Adrenal gland (tissue), 12 donors: ENCODE measurements around the gene DSN1. TPM values are rescaled to one million over a fixed set of nuclear protein-coding genes. Genes with fewer than 3 reads are reported as not detected.
A peak's percentile ranks its signal among the peaks of the same experiment; 100 is the strongest.
"Not testable (repeated sequence)": the region's sequence is repeated elsewhere in the genome, so short reads cannot be mapped to it uniquely, and the experiment has no call there.

Experiments
- DNase-seq, 7 donors: peaks; one replicate each; pipeline ENCODE4 v3.0.0-alpha.2; 2019 to 2020
- H3K27ac ChIP-seq, 5 donors: fragments of 200-600 bp; sonication (generic) in 4 of 5; 1 replicate in 3 of 5; 2 replicates in 2 of 5; pipeline versions ENCODE4 v1.5.1 to v1.8.0; 2016 to 2020; ENCODE audit warnings: mild to moderate bottlenecking in 1 of 5
- H3K27me3 ChIP-seq: fragments of 200-600 bp; 2 replicates; pipeline ENCODE4 v1.8.0; 2021
- H3K36me3 ChIP-seq, 2 donors: fragments of 200-600 bp; replicated peaks in 1 of 2; 1 replicate in 1 of 2; 2 replicates in 1 of 2; pipeline versions ENCODE4 v1.5.1 to v1.8.0; 2018 to 2022
- H3K4me1 ChIP-seq, 2 donors: fragments of 200-600 bp; replicated peaks in 1 of 2; 1 replicate in 1 of 2; 2 replicates in 1 of 2; pipeline versions ENCODE4 v1.5.1 to v1.8.0; 2018 to 2021
- H3K4me3 ChIP-seq, 4 donors: fragments of 200-600 bp; sonication (generic) in 3 of 4; one replicate each; pipeline ENCODE4 v1.5.1; 2016 to 2018
- H3K9me3 ChIP-seq, 3 donors: fragments of 200-600 bp; sonication (generic) in 1 of 3; replicated peaks in 1 of 3; 1 replicate in 2 of 3; 2 replicates in 1 of 3; pipeline versions ENCODE4 v1.5.1 to v1.8.0; 2016 to 2021
- POLR2A ChIP-seq, 2 donors: fragments of 450-650 bp; IDR thresholded peaks; one replicate each; pipeline ENCODE4 v1.6.1; 2017; ENCODE audit warnings: antibody characterized with exemption in 2 of 2, mild to moderate bottlenecking in 2 of 2, moderate library complexity in 1 of 2
- WGBS, 4 donors: extraction: QIAGEN DNeasy Blood & Tissue Kit in 2 of 4; methylation state at CpG; one replicate each; pipeline versions ENCODE4 v1.1.5 to v1.1.7; 2013 to 2017; 5-methylcytosine and 5-hydroxymethylcytosine counted together
- intact Hi-C, 2 donors: fragments of 100-400 bp; cut with DNase I; formaldehyde crosslinking; loops; one replicate each; pipeline versions ENCODE4 v1.14.1 to v1.15.0; 2022 to 2023
- polyA plus RNA-seq, 3 donors: library from polyadenylated mRNA; stranded (reverse); fragments of 200-250 nt in 2 of 3; fragments of 350-450 nt in 1 of 3; fragmentation: Illumina TruSeq in 1 of 3; extraction: RNeasy Lipid Tissue Mini Kit (QIAGEN cat#74804) in 1 of 3; gene quantifications; one replicate each; pipeline ENCODE4 v1.2.3, GENCODE V29; 2013 to 2014
- total RNA-seq, 9 donors: library from RNA; depleted of rRNA in 4 of 9; stranded (reverse); fragments of >200 nt in 4 of 9; fragments of 120-200 nt in 1 of 9; fragmentation: NEBNext Ultra II Directional in 1 of 9; extraction: Animal tissue kit (Norgen Biotek cat#: 25700) in 1 of 9; gene quantifications; one replicate each; pipeline versions ENCODE4 v1.1.0 to v1.2.4, GENCODE V29; 2013 to 2023
- TF ChIP-seq, protein P1 (sequence below), 6 experiments: fragments of 450-650 bp in 4 of 6; fragments of 200-600 bp in 2 of 6; sonication (generic) in 1 of 6; IDR thresholded peaks; 1 replicate in 5 of 6; 2 replicates in 1 of 6; pipeline versions ENCODE4 v1.5.1 to v1.8.0; 2016 to 2021; ENCODE audit warnings: antibody characterized with exemption in 6 of 6, mild to moderate bottlenecking in 2 of 6, moderate library complexity in 1 of 6
- donor health status: healthy with polysubstance abuse.
- donor health status: Bipolar disorder and iron deficiency.
- donor health status: DM: yes; HTN: yes; CAD: no.
- donor health status: DM: no; HTN: no; CAD: no.
- donor health status: DM: no; HTN: no; CAD: no.
- donor health status: DM: yes; HTN: yes; CAD: no.

DSN1 gene
- total and polyA plus RNA-seq, 12 donors = 6.7 to 23.5 (median 15.5) TPM

DNA sequence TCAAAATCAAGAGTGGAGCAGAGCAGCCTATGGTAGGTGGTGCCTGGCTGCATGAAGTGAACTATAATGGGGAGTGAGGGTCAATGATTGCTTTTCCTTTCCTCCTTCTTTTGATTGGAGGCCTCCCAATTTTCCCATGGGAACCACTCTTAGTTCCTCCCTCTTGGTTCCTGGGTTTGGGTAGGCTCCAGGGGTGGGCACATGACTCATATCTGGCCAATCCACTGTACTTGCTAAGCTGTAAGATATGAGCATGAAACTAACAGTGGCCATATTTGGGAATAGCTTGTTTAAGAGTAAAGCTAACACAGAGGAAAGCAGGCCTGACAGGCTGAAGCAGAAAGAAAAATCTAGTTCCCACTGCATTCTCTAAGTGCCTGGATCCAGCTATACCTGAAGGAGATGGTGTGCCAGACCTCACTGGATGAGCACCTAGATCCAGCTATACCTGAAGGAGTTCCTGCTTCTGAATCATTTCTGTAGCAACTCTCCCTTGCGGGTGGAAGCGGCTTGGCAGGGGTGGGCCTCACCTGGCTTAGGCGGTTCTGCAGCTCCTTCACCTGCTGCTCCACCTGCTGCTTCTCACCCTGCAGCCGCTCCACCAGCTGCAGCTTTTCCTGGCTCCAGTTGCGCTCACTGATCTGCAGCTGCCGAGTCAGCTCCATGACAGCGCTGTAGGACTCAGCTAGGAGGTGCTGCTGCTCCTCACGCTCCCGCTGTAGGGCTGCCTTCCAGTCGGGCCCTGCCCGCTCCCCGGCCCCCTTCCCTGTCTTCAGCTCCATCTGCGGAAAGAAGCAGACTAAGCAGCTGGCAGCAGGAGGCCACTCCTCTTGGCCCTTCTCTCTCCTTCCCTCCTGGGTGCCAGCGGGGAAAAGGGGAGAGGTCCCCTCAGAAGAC lies 29.0 kb upstream of the DSN1 start:
- Histone ChIP-seq H3K9me3 (no peaks in the 10 kb centered on the region), H3K4me1 (peaks cover 0 to 9% of the 10 kb centered on the region in 2 donors), H3K27ac (no peak overlapping the region), H3K4me3 (no peak overlapping the region), H3K27me3 (no peaks in the 10 kb centered on the region), H3K36me3 (peaks cover 0 to 100% of the 10 kb centered on the region in 2 donors)
- intact Hi-C loops = no loop called here
- TF ChIP-seq, protein P1, sequence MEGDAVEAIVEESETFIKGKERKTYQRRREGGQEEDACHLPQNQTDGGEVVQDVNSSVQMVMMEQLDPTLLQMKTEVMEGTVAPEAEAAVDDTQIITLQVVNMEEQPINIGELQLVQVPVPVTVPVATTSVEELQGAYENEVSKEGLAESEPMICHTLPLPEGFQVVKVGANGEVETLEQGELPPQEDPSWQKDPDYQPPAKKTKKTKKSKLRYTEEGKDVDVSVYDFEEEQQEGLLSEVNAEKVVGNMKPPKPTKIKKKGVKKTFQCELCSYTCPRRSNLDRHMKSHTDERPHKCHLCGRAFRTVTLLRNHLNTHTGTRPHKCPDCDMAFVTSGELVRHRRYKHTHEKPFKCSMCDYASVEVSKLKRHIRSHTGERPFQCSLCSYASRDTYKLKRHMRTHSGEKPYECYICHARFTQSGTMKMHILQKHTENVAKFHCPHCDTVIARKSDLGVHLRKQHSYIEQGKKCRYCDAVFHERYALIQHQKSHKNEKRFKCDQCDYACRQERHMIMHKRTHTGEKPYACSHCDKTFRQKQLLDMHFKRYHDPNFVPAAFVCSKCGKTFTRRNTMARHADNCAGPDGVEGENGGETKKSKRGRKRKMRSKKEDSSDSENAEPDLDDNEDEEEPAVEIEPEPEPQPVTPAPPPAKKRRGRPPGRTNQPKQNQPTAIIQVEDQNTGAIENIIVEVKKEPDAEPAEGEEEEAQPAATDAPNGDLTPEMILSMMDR (IDR thresholded peaks at IDR 0.05) = no peak
- TF ChIP-seq POLR2A (IDR thresholded peaks at IDR 0.05) = no peak
- peak in 2 of 7 donors; percentile 37 to 64 for DNase-seq
- 95 to 97% (median 96%) methylated on average over 13 to 14 of the region's 14 CpGs for WGBS, 4 donors

DNA sequence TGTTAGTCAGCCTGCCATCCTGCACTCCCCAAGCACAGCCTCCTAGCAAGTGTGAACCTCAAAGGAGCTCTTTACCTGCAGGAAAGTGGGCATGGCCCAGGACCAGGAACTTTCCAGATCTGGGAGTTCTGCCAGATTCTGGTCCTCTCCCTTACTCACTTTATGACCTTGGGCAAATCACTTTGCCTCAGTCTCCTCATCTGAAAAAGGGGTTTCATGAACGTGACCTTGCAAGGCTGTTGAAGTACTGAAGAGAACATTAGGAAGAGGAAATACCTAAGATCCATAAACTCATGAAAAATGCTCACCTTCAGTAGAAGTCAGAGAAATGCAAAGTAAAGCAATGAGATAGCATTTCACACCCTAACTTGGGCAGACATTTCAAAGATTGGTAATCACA lies 26.8 kb upstream of the DSN1 start:
- H3K36me3 ChIP-seq = peaks cover 0 to 98% of the 10 kb centered on the region in 2 donors
- H3K9me3 ChIP-seq = no peaks in the 10 kb centered on the region
- H3K27me3 ChIP-seq = no peaks in the 10 kb centered on the region
- H3K4me3 ChIP-seq = no peak overlapping the region
- WGBS, 4 donors = 63 to 70% (median 63%) methylated on average over 1 of the region's 1 CpG
- no peak for TF ChIP-seq POLR2A (IDR thresholded peaks at IDR 0.05)
- TF ChIP-seq, protein P1 (IDR thresholded peaks at IDR 0.05) = no peak
- peaks cover 4 to 22% of the 10 kb centered on the region in 2 donors for H3K4me1 ChIP-seq
- no peak for DNase-seq
- intact Hi-C loops = no loop called here
- H3K27ac ChIP-seq = no peak overlapping the region

DNA sequence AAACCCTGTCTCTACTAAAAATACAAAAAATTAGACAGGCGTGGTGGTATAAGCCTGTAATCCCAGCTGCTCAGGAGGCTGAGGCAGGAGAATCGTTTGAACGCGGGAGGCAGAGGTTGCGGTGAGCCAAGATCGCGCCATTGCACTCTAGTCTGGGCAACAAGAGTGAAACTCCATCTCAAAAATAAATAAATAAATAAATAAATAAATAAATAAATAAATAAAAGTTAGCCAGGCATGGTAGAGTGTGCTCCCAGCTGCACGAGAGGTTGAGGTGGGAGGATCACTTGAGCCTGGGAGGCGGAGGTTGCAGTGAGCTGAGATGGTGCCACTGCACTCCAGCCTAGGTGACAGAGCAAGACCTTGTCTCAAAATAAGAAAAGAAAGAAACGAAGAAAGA lies 25.8 kb upstream of the DSN1 start:
- H3K4me3 ChIP-seq, DNase-seq, H3K9me3 ChIP-seq, intact Hi-C loops, H3K27ac ChIP-seq, H3K27me3 ChIP-seq: not testable (repeated sequence)
- Histone ChIP-seq H3K36me3 (peaks cover 0 to 96% of the 10 kb centered on the region in 2 donors), H3K4me1 (peaks cover 4 to 13% of the 10 kb centered on the region in 2 donors)
- 91 to 93% (median 92%) methylated on average over 10 of the region's 10 CpGs for WGBS, 4 donors

DNA sequence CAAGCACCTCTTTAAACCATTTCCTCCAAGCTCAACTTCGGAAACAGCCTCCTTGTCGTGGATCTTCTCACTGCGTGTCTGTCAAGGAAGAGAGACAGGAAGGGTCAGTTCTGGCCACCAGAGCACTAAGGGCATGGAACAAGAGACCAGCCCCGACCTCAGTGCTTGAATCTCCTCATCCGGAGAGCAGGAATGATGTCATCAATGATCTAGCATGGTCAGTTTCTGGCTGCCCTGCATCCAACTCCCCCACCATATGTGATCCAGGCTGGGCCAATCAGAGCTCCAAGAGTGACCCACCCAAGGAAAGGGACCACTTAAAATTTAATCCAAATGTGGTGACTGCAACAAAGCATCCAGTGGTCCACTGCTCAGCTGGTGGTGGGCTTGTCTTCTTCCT lies 23.3 kb upstream of the DSN1 start:
- 72 to 90% (median 79%) methylated on average over 4 to 5 of the region's 5 CpGs for WGBS, 4 donors

More for the DNA sequence above, 23.3 kb upstream of the DSN1 start:
- no peak for DNase-seq
- Histone ChIP-seq H3K36me3 (peaks cover 0 to 87% of the 10 kb centered on the region in 2 donors), H3K27ac (peak overlapping the region in 2 of 5 donors; percentile 48 to 56), H3K4me1 (peaks cover 4 to 13% of the 10 kb centered on the region in 2 donors), H3K9me3 (no peaks in the 10 kb centered on the region), H3K27me3 (no peaks in the 10 kb centered on the region), H3K4me3 (no peak overlapping the region)
- intact Hi-C loops = no loop called here
- TF ChIP-seq, protein P1 (IDR thresholded peaks at IDR 0.05) = no peak
- no peak for TF ChIP-seq POLR2A (IDR thresholded peaks at IDR 0.05)
